GM10847 (cell line): ENCODE results near the gene ART5.

Experiments
- POLR2A ChIP-seq: IDR thresholded peaks from 2 replicates; pipeline ENCODE4 v1.6.1; 2011; ENCODE audit not compliant: insufficient read length; ENCODE audit errors: extremely low read depth

ART5 gene

GRCh38 chr11:3609416-3610265 is 32.2 kb downstream of the ART5 start:
- TF ChIP-seq POLR2A: no peak

- no peak for TF ChIP-seq POLR2A
Measured at GRCh38 chr11:3605771-3606203, 36.0 kb downstream of the ART5 start.

- TF ChIP-seq POLR2A: no peak
Measured at GRCh38 chr11:3605283-3605662, 36.5 kb downstream of the ART5 start.

GRCh38 chr11:3604167-3604566 is 37.6 kb downstream of the ART5 start:
- no peak for TF ChIP-seq POLR2A
